Endometrial microvascular endothelial cells (primary cell): ENCODE measurements around the gene PTPRN2. TPM values are rescaled to one million over a fixed set of nuclear protein-coding genes. Genes with fewer than 3 reads are reported as not detected.
"Not testable (repeated sequence)": the region's sequence is repeated elsewhere in the genome, so short reads cannot be mapped to it uniquely, and the experiment has no call there.

Source experiments
- in situ Hi-C: cut with HindIII; loops from 2 replicates; pipeline ENCODE4 v1.10.0; 2017; ENCODE audit warnings: low sequenced_read_pairs, low pct_unique_long_range_greater_than_20kb; ENCODE audit errors: inconsistent ontology term
- total RNA-seq: library from RNA; depleted of rRNA; stranded (reverse); fragments of >200 nt; gene quantifications from one replicate; pipeline ENCODE4 v1.2.3, GENCODE V29; 2015; ENCODE audit errors: inconsistent ontology term

PTPRN2 gene
- total RNA-seq, 1 donor from 2014 or later = 13.3 TPM

- in situ Hi-C loops = no loop called here
Observed at GRCh38 chr7:157984423-157985163, 603.0 kb downstream of the PTPRN2 start.

DNA sequence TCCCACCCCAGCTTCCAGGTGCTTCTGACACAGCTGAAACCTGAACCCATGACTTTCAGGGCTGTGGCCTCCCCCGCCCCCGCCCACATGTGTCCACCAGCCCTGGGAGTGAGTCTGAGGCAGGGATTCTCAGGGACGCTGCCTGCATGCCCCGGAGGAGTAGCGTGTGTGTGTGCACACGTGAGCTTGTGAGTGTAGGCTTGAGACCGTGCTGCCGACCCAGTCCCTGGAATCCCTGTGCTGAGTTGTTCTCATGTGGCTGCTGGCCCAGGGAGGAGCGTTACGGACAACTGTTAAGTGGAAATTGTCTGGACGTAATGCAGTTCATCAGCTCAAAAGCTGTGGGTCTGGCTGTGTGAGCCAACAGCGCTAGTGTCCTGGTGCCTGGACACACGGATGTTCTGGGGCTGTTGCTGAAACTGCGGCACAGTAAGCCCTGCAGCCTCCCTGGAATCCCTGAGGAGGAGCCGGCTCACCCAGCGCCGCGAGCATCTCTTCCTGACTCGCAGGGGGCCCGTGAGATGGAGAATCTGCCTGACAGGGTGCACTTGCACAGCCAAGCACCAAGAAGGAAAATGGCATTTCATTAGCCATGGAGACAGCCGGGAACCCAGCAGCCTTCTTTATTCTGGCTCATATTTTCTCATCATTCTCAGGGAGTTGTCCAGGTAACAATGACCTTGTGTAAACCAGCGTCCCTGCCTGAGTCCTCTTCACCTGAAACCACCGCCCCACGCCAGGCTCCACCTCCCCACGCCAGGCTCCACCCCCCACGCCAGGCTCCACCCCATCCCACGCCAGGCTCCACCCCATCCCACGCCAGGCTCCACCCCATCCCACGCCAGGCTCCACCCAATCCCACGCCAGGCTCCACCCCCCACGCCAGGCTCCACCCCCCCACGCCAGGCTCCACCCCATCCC lies 603.9 kb downstream of the PTPRN2 start:
- in situ Hi-C loops = no loop called here

DNA sequence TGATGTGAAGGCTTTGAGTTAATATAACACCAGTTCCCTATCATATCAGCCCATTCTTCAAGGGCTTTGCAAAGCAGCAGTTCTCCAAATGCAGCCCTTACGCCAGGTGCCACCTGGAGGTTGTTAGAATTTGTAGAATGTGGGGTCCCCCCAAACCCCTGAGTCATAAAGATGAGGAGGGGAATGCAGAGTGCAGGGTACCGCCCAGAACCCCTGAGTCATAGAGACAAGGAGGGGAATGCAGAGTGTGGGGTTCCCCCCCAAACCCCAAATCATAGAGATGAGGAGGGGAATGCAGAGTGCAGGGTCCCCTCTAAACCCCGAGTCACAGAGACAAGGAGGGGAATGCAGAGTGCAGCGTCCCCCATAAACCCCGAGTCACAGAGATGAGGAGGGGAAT lies 605.8 kb downstream of the PTPRN2 start:
- in situ Hi-C loops = no loop called here

- in situ Hi-C loops = no loop called here
Observed at GRCh38 chr7:157980774-157981173, 606.8 kb downstream of the PTPRN2 start.

DNA sequence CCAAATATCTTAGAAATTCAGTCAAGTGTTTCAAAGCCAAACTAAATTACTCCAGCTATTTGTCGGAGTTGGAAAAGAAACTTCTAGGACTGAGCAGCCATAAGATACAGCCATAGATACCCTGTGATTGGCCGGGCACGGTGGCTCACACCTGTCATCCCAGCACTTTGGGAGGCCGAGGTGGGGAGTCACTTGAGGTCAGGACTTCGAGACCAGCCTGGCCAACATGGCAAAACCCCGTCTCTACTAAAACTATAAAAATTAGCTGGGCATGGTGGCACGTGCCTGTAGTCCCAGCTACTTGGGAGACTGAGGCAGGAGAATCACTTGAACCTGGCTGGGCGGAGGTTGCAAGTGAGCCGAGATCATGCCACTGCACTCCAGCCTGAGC lies 607.3 kb downstream of the PTPRN2 start:
- in situ Hi-C loops = not testable (repeated sequence)

DNA sequence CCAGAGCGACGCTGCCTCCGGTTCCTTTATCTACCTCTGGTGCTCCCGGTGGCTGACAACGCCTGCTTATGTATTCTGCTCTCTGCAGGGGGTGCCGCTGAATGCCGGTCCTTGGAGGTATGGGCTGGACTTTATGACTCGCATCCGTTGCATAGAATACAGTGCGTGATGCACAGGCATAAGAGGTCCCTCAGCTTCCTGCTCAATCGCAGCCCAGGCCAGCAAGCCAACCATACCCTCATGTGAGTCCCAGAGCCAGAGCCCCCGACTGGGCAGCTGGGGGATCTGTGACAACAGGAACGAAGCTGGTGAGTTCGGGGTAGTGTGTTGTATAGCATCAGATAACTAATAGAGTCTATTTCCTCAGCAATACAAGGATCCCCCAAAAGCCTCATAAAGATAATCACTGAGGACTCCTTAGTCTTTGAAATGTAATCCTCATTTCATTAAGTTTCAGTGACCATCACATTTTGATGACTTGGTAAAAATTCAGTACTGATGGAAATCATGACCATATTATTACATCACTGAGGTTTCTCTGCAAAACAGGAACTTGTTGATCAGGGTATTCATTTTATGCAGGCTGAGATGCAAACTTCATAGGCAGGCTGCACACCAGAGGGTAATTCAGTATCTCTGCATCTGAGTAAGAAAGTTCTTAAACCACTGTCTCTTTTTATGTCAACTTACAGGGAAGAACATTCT lies 607.8 kb downstream of the PTPRN2 start:
- in situ Hi-C loops = no loop called here

DNA sequence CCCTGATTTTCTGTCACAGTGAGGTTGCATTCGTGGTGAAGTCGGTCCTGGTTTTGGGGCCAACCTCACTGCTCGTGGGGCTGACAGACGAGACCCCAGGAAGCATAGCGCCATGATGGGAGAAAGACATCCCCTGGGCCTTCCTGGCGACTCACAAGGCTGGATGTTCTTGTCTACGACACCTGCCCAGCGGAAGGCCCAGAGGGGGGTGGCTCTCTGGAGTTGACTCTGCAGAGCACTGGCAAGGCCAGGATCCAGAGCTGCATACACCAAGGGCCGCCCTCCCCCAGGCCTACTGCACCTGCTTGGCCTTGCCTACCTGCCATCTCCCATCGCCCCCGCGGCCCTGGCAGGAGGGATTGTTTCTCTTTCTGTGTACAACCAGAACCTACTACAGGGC lies 608.9 kb downstream of the PTPRN2 start:
- in situ Hi-C loops = no loop called here

DNA sequence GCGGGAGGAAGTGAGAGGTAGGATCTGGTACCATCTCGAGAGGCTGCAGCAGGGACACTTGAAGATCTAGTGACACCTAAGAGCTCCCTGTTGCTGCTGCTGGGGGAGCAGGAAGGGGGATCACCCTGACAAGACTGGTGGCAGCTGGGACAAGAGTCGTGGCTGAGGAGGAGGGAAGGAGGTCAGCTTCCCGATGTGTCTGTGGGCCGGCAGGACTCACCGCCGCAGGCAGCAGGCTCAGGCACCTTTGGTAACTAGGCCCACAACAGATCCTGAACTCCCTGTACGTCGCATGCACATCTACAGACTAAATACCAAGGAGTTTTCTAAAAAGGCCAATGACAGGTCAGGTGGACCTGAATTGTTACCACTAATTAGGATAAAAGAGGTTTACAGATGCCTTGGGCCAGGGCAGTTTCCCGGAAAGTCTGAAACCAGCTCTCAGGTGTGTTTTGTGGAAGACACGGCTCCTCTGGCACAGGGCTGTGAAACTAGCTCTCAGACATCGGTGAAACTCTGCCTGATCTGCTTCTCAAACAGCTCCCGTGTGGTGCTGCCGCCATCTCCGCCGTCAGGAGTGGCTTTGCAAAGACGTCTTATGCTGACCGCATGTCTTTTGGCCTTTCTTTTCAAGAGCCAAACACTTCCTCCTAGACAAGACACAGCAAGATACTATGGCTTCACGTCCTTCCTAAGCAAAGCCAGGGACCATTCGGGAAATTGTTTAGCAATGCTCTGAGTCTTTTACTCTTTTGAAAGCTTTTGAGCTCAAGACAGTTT lies 609.7 kb downstream of the PTPRN2 start:
- in situ Hi-C loops = no loop called here

GRCh38 chr7:157977306-157977705 lies 610.3 kb downstream of the PTPRN2 start:
- in situ Hi-C loops = no loop called here

- in situ Hi-C loops = no loop called here
Observed at GRCh38 chr7:157976406-157976805, 611.2 kb downstream of the PTPRN2 start.

DNA sequence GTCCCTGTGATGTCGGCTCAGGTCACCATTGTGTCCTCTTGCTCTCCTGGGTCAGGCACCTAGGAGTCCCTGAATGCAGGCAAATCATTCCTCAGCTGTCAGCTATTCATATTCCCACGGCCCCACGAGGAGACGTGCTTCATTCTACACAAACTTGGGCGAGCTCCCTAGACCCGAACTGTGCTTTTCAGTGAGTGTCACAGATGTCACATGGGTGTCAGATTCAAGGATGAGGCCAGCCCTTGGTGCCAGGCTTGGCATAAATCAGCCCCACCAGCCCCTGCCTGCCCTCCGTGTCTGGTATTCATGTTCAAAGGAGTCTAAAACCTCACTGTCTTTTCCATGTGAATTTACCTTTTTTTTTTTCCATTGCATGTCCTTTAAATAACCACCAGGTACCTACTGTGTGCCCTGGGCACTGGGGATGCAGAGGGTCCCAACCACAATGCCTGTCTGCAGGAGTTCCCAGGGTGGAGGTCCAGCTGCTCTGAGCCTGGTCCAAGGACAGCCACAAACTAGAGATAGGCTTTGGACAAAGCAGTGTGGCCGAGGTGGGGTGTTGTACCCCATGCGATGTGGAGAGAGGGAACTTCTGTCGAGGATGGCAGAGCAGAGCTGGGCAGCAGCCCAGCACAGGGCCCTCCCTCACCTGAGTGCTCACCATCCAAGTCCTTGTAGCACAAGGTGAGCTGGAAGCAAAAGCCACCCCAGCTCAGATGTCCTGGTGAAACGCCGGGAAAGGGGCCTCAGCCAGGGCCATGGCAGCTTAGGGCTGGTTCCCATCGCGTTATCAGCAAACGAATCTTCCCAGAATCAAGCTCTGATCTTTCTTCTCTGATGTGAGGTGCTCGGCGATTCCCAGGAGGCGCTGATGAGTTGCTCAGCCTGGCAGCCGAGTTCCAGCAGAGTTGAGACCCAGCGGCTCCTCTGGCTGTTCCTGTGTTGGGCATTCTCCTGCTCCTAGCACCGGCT lies 611.9 kb downstream of the PTPRN2 start:
- in situ Hi-C loops = no loop called here

GRCh38 chr7:157974678-157975230 lies 612.9 kb downstream of the PTPRN2 start:
- in situ Hi-C loops = no loop called here

- in situ Hi-C loops = no loop called here
Observed at GRCh38 chr7:157973971-157974677, 613.5 kb downstream of the PTPRN2 start.

DNA sequence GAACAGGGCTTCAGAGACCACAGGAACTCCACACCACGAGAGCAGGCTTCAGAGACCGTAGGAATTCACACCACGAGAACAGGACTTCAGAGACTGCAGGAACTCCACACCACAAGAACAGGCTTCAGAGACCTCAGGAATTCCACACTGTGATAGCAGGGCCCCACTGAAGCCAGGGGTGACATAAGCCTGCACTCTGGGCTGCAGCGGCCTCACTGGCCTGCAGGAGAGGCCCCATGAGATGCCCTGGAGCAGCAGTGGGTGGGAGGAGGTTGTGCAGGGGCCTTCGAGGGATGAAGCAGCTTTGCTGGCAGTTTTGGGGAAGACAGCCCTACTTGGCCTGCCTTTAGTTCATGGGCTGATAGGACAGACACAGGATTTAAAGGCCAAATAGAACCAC lies 614.7 kb downstream of the PTPRN2 start:
- in situ Hi-C loops = no loop called here

- in situ Hi-C loops = no loop called here
Observed at GRCh38 chr7:157971501-157971900, 616.1 kb downstream of the PTPRN2 start.

- in situ Hi-C loops = no loop called here
Observed at GRCh38 chr7:157970744-157971143, 616.9 kb downstream of the PTPRN2 start.

DNA sequence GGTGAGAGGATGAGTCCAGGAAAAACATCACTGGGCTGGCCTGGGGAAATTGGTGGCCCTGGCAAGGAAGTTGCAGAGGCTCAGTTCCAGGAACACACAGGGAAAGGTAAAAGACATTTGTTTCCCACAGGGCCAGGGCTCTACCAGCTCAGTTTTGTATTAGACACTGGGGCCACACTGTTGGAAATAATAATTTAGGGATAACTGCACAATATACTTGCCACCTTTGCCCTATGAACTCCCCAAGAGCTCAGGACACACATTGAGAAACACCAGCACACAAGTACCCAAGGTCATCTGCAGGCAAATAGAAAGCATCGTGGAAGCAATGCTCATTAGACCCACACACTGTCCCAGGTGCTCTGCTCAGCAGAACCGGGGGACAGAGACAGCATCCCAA lies 617.6 kb downstream of the PTPRN2 start:
- in situ Hi-C loops = no loop called here
